Common myeloid progenitor, CD34-positive (primary cell): Measurements from ENCODE around the gene TMEM132D.

Source experiments
- CTCF ChIA-PET: fragments of 350-600 bp; sonication (Branson Sonifier 250); formaldehyde crosslinking; loops from one replicate; lab custom pipeline; 2021; ENCODE audit warnings: antibody characterized with exemption; lab: Charles Lee
- POLR2A ChIA-PET: fragments of 350-600 bp; sonication (Branson Sonifier 250); formaldehyde crosslinking; loops from one replicate; lab custom pipeline; 2021; ENCODE audit warnings: antibody characterized with exemption; lab: Charles Lee
- DNase-seq, 3 donors: peaks; one replicate each; pipeline versions ENCODE4 v3.0.0 to v3.0.0-alpha.2; 2013
- H3K27ac ChIP-seq, 2 experiments: 1 replicate in 1 of 2; 2 replicates in 1 of 2; pipeline ENCODE4 v1.7.0; 2013; ENCODE audit warnings: inconsistent platforms in 2 of 2, low read length in 2 of 2, mild to moderate bottlenecking in 2 of 2, low read depth in 1 of 2, moderate library complexity in 1 of 2; ENCODE audit not compliant: severe bottlenecking in 2 of 2, insufficient read depth in 1 of 2, poor library complexity in 1 of 2
- H3K27me3 ChIP-seq, 5 experiments: replicated peaks in 2 of 5; 1 replicate in 3 of 5; 2 replicates in 2 of 5; pipeline versions ENCODE4 v1.6.1 to v1.7.0; 2013; ENCODE audit warnings: low read length in 4 of 5, mild to moderate bottlenecking in 2 of 5, moderate library complexity in 2 of 5, inconsistent platforms in 1 of 5; ENCODE audit not compliant: insufficient read depth in 5 of 5, control insufficient read depth in 4 of 5
- H3K36me3 ChIP-seq, 4 experiments: 1 replicate in 2 of 4; 2 replicates in 2 of 4; pipeline versions ENCODE4 v1.6.1 to v1.7.0; 2013; ENCODE audit warnings: low read length in 3 of 4, control low read depth in 1 of 4, mild to moderate bottlenecking in 1 of 4; ENCODE audit not compliant: control insufficient read depth in 4 of 4, insufficient read depth in 4 of 4
- H3K4me1 ChIP-seq, 4 experiments: 1 replicate in 3 of 4; 2 replicates in 1 of 4; pipeline versions ENCODE4 v1.6.1 to v1.7.1; 2013; ENCODE audit warnings: low read length in 3 of 4, mild to moderate bottlenecking in 3 of 4, control low read depth in 1 of 4, inconsistent platforms in 1 of 4, moderate library complexity in 1 of 4; ENCODE audit not compliant: control insufficient read depth in 4 of 4, insufficient read depth in 4 of 4; ENCODE audit errors: control extremely low read depth in 1 of 4
- H3K4me3 ChIP-seq, 7 experiments: 1 replicate in 4 of 7; 2 replicates in 3 of 7; pipeline versions ENCODE4 v1.5.1 to v1.7.0; 2013; ENCODE audit warnings: mild to moderate bottlenecking in 7 of 7, low read length in 6 of 7, moderate library complexity in 6 of 7, inconsistent platforms in 2 of 7, low read depth in 2 of 7, control low read depth in 1 of 7; ENCODE audit not compliant: insufficient read depth in 4 of 7, control insufficient read depth in 1 of 7; ENCODE audit errors: extremely low read depth in 1 of 7
- H3K9me3 ChIP-seq, 5 experiments: 1 replicate in 4 of 5; 2 replicates in 1 of 5; pipeline versions ENCODE4 v1.6.1 to v1.7.1; 2013; ENCODE audit warnings: low read length in 4 of 5, mild to moderate bottlenecking in 2 of 5, inconsistent platforms in 1 of 5, low read depth in 1 of 5, moderate library complexity in 1 of 5; ENCODE audit not compliant: control insufficient read depth in 4 of 5, insufficient read depth in 2 of 5; ENCODE audit errors: control extremely low read depth in 1 of 5
- WGBS: methylation state at CpG from one replicate; pipeline ENCODE4 v1.1.5; 2013; ENCODE audit not compliant: insufficient coverage; 5-methylcytosine and 5-hydroxymethylcytosine counted together

TMEM132D gene

DNA sequence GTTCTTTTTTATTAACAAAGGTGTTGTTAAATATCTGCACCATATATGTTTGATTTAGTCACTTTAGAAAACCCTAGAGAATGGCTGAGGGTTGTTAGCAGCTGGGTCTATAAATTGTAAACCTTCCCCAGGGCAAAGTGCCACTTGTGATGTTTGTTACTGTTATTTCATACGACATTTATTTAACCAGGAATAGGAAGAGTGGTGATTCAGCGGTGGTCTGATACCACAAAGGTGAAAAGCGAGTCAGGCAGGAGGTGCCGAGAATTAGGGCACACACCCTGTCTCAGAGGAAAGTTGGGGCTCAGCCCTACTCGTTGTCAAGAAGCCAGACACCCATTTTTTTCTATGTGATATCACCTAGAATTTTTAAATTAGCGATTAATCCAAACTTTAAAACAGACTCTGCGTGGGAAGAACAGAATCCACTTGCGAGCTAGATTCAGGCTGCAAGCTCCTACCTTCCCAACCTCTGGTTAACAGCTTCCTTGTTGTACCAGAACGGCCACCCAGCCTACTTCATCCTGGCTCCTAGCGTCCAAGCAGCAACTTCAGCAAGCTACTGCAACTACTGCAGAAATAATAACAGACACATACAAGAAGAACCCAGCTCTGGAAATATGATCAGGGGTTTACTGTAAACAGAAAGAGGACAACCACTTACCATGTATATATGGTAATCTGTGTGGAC is 126.7 kb downstream of the TMEM132D start:
- POLR2A ChIA-PET = no interaction called here
- Histone ChIP-seq H3K4me3 (no peak overlapping the region), H3K27me3 (peaks cover 0 to 2% (median 0%) of the 10 kb centered on the region in 5 experiments), H3K4me1 (no peaks in the 10 kb centered on the region), H3K27ac (no peak overlapping the region), H3K36me3 (no peaks in the 10 kb centered on the region), H3K9me3 (no peaks in the 10 kb centered on the region)
- DNase-seq = no peak
- 90% methylated on average over 8 of the region's 10 CpGs for WGBS
- CTCF ChIA-PET = no interaction called here

DNA sequence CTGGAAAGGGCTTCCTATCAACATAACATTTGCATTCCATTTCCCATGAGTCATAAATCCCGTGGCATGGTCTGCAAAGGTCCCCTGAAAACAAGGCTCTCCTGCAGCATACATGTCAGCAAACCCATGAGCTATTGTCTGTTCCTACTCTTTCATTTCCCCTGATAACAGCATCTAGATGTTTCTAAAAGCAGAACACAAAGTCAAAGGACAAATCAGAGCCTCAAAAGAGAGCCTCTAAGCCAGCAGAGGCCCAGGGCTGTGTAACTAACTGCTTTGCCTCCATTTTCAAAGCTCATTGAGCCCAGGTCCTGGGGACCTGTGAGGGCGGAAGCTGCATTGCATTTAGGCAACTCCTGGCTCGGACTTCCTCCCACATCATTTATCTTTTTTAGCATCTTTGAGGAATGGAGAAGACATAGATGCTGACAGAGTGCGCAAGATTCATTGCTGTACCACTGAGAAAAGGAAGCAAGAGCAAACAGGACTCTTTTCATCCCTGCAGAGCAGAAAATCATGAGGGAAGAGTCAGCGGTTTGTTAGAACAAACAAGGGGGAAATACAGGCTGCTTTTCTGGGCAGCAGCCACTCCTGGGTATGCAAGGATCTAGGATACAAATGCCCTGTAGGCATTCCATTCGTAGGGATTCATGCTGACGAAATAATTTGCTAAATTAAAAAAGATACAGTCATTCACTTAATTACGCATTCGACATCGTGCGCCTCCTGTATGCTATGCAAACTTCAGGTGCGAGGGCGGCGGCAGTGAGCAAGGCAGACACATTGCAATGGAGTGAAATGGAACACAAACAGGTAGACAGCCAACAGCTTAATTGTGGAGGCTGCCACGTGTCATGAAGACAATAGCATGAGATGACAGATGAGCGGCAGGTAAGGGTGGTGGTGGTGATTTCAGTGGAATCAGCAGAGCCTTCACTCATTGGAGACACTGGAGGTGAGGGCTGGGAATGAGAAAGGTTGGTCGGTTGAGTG is 131.0 kb downstream of the TMEM132D start:
- no peaks in the 10 kb centered on the region for H3K36me3 ChIP-seq
- no peak overlapping the region for H3K27ac ChIP-seq
- H3K4me1 ChIP-seq = no peaks in the 10 kb centered on the region
- no peak for DNase-seq
- H3K4me3 ChIP-seq = no peak overlapping the region
- WGBS = 77% methylated on average over 14 of the region's 17 CpGs
- H3K9me3 ChIP-seq = no peaks in the 10 kb centered on the region
- ChIA-PET POLR2A (no interaction called here), CTCF (no interaction called here)
- peaks cover 0 to 2% (median 0%) of the 10 kb centered on the region in 5 experiments for H3K27me3 ChIP-seq

DNA sequence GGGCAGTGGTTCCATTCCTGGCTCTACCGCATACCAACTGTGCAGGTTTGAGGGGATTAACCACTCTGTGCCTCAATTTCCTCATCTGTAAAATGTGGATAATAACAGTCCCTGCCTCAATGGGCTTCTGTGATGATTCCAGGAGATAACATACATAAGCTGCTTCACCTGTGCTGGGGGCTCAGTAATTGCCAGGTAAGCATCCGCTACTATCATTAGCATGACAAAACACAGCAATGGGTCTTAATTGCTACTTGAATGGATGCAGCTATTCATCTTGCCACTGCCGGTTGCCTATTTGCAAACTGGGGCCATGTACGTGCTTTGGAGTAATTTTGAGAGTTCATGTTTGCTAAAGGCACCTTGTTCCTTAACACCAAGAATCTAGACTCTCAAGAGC is 132.6 kb downstream of the TMEM132D start:
- H3K4me3 ChIP-seq = no peak overlapping the region
- no peaks in the 10 kb centered on the region for H3K36me3 ChIP-seq
- H3K4me1 ChIP-seq = no peaks in the 10 kb centered on the region
- DNase-seq = no peak
- peaks cover 0 to 2% (median 0%) of the 10 kb centered on the region in 5 experiments for H3K27me3 ChIP-seq
- 46% methylated on average over 3 of the region's 4 CpGs for WGBS
- no peak overlapping the region for H3K27ac ChIP-seq
- POLR2A ChIA-PET = no interaction called here
- H3K9me3 ChIP-seq = peaks cover 0 to 2% (median 0%) of the 10 kb centered on the region in 5 experiments
- CTCF ChIA-PET = no interaction called here

DNA sequence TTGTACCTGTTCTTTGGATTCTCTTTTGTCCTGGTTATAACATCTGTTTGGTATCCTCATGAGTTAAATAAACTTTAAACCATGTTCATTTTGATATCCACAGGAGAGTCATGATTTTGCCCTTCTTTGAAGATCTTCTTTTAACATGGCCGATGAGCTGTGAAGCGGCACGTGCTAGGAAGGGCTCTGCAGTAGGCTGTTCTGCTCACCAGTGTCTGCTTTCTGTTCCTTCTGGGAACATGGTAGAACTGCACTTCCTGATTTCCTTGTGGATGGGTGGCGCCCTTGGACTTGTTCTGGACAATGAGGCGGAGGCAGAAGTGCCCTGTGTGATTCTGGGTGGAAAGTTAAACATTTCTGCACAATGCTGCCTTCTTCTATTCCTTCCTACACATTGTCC is 138.1 kb downstream of the TMEM132D start:
- WGBS = 97% methylated on average over 3 of the region's 5 CpGs
- ChIA-PET POLR2A (no interaction called here), CTCF (no interaction called here)
- Histone ChIP-seq H3K9me3 (peaks cover 0 to 4% (median 2%) of the 10 kb centered on the region in 5 experiments), H3K36me3 (no peaks in the 10 kb centered on the region), H3K27ac (no peak overlapping the region), H3K4me3 (no peak overlapping the region), H3K27me3 (no peaks in the 10 kb centered on the region), H3K4me1 (no peaks in the 10 kb centered on the region)
- DNase-seq = no peak

DNA sequence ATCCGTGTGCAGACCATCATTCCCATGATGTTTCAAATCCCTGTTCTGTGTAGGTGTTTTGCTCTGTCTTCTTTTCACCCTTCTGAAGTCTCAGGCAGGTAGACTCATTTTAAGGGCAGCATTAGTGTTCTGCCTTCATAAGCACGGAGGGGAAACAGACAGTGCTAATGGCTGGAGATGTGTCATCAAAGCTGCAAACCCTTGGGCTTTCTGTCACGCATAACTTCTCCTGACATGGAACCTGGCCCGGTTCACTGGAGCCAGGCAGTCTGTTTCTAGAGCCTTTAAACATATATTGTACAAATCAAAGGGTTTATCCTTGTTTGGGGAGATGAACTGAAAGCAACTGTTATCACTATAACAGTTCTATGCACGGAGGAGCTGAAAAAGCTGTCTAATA is 141.4 kb downstream of the TMEM132D start:
- H3K27ac ChIP-seq = no peak overlapping the region
- no peaks in the 10 kb centered on the region for H3K27me3 ChIP-seq
- ChIA-PET POLR2A (interaction anchor here (0.6 kb wide), 2 partner anchors 14 to 540 kb away, joined by 3 read pairs; no protein-coding TSS in a partner anchor), CTCF (no interaction called here)
- no peak overlapping the region for H3K4me3 ChIP-seq
- WGBS = 84% methylated on average over 5 of the region's 5 CpGs
- no peaks in the 10 kb centered on the region for H3K4me1 ChIP-seq
- H3K9me3 ChIP-seq = peaks cover 0 to 4% (median 2%) of the 10 kb centered on the region in 5 experiments
- DNase-seq = no peak
- H3K36me3 ChIP-seq = no peaks in the 10 kb centered on the region

DNA sequence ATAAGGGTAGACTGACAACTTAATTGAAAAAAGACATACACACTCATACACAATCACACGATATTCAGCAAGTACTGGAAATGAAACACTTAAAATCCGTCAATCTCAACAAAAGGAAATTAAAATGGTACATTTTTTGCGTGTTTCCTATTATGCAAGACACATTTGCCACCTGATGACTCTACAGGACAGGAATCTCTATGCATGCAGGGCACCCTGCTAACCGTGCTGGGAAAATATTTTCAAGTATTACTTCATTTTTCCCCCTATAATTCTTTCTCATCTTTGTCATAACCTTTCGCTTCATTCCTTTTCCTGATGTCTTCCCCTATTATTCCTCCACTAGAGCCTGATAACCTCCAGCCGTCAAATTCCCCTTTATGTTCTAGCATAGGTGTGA is 150.2 kb downstream of the TMEM132D start:
- ChIA-PET CTCF (no interaction called here), POLR2A (no interaction called here)
- DNase-seq = no peak
- Histone ChIP-seq H3K4me3 (no peak overlapping the region), H3K4me1 (no peaks in the 10 kb centered on the region), H3K27me3 (no peaks in the 10 kb centered on the region), H3K36me3 (no peaks in the 10 kb centered on the region), H3K9me3 (no peaks in the 10 kb centered on the region), H3K27ac (no peak overlapping the region)
- WGBS = 100% methylated on average over 4 of the region's 6 CpGs

DNA sequence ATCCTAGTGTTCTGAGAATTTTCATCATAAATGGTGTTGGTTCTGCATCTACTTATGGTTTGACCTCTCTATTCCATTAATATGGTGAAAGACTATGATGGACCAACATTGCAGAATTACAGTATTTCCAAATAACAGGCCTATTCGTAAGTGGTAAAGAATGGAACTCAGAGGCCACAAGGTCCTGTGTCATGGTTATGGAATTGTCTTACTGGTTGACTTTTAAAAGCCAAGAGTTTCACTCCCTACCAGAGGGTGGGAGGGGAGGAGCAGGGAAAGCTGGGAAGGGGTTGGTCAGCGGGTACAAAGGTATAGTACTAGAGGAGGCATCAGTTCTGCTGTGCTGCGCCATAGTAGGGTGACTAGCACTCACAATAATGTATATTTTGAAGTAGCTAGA is 153.4 kb downstream of the TMEM132D start:
- POLR2A ChIA-PET = no interaction called here
- no peak overlapping the region for H3K4me3 ChIP-seq
- WGBS = 100% methylated on average over 1 of the region's 3 CpGs
- H3K4me1 ChIP-seq = no peaks in the 10 kb centered on the region
- CTCF ChIA-PET = no interaction called here
- no peak overlapping the region for H3K27ac ChIP-seq
- no peaks in the 10 kb centered on the region for H3K27me3 ChIP-seq
- no peak for DNase-seq
- H3K36me3 ChIP-seq = no peaks in the 10 kb centered on the region
- H3K9me3 ChIP-seq = no peaks in the 10 kb centered on the region
